C1 segment of cervical spinal cord (tissue), 14 donors: ENCODE results near the gene DLEU7.

Source experiments
- DNase-seq, 14 donors: peaks; one replicate each; lab custom pipeline; 2025; lab: John Stamatoyannopoulos, UW

Gene DLEU7

GRCh38 chr13:50842990-50843256, 569 bp downstream of the DLEU7 start:
- peak in 1 of 14 donors; percentile 66 for DNase-seq

DNA sequence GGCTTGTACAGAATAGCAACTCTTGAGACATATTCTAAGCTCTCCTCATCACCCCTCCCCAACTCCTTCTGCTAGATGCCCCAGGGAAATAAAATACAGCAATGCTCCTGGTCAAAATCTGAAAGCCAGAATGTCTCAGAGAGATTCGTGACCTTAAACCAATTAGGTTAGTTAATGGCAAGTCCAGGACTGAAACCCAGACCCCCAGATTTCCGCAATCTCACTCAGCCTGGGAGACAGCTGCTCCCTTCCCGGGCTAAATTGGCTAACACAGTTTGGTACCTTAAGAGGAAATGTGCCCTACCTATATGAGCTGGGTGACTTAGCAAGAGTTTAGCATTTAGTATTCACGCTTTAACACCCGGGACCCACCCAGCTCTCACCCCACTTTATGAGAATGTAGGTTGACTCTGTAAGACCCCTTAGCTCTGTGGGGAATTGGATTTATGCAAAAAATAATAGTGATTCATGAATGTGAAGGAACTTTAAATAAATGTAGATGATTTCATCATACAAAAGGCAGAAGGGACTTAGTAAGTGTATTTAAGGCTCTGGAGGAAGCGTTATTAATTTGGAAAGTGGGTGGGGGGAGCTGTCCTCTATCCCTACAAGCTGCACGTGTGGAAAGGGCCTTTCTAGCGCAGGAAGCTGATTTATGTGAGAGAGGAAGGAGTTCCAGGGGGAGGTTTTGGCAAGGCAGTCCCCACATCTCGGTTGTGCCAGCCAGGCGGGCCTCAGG, 1.1 kb downstream of the DLEU7 start:
- DNase-seq, result peak in 1 of 14 donors; percentile 66

DNA sequence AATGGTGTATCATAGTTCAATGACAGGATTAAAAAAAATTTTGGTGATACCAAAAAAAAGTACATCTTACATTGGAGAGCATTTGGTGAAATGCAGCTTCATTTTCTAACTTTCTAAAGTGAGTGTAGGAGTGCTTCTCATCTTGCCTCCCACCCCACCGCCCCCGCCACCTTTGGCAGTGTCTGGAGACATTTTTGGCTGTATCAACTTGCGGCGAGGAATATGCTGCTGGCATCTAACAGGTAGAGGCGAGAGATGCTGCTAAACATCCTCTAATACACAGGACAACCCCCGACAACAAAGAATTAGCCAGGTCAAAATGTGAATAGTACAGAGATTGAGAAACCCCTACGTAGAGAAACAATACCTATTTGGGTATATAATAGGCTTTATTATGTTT, 1.7 kb downstream of the DLEU7 start:
- DNase-seq, result no peak

- DNase-seq, result no peak
Measured at GRCh38 chr13:50840284-50840683, 3.2 kb downstream of the DLEU7 start.

DNA sequence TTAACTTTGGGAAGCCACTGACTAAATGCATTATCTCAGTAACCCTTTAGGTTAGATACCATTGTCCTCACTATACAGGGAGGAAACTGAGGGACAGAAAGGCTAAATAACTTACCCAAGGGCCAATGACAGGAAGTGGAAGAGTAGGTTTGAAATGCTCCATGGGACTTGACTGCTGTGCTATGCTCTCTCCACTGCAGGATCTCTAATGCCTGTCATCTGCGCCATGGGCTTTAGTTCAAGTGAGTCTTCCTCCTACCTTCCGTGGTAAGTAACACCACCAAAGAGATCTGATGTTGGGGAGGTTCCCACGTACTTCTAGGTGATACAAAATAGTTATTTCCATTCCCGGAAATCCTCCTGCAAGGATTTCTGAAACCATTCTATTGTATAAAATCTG, 3.7 kb downstream of the DLEU7 start:
- DNase-seq, result no peak

DNA sequence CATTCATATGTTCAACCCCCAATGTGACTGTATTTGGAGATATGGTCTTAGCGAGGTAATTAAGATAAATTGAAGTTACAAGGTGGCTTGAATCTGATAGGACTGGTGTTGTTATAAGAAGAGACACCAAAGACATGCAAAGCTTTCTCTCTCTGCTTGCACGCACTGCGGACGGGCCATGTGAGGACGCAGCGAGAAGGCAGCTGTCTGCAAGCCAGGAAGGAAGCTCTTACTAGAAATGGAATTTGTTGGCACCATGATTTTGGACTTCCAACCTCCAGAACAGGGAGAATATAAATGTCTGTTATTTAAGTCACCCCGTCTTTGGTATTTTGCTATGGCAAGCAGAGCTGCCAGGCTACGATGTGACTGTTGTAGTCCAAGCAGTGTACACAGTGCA, 4.8 kb downstream of the DLEU7 start:
- no peak for DNase-seq

GRCh38 chr13:50838031-50838430, 5.5 kb downstream of the DLEU7 start:
- no peak for DNase-seq

DNA sequence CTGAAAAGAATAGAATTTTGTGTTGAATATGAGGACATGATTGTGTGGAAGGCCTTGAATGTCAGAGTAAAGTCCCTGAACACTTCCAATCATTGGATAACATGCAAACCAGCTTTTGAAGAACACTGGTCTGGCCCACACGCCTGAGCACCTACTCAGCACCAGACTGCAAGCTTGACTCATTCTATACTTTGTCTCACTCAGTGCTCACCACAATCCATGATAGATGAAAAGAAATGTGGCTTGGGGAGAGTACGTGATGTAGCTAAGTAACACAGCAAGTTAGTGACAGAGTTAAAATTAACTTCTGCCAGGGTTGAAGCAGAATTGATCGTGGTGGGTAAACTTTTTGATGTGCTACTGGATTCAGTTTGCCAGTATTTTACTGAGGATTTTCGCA, 12.0 kb downstream of the DLEU7 start:
- DNase-seq, result no peak

GRCh38 chr13:50829896-50830295, 13.6 kb downstream of the DLEU7 start:
- no peak for DNase-seq

DNA sequence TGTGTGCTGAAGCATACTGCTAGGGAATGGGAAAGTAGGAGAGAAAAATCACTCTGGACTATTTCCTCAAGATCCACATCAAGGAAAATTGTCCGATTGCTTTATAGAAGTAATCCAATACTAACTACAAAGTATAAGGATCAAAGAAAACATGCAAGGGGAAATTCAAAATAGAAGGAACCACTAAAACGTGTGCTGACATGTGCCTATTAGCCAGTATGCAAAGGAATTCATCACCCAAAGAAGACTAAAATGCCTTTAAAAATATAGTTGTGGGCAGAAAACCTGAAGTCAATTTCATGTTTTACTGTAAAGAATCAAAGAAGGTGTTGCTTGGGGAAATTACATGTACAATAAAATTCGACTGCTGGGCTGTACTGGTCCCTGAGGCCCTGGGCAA, 14.3 kb downstream of the DLEU7 start:
- no peak for DNase-seq

- no peak for DNase-seq
Measured at GRCh38 chr13:50826035-50826434, 17.5 kb downstream of the DLEU7 start.

- DNase-seq, result no peak
Measured at GRCh38 chr13:50812242-50812641, 31.2 kb downstream of the DLEU7 start.

- no peak for DNase-seq
Measured at GRCh38 chr13:50810998-50811397, 32.5 kb downstream of the DLEU7 start.

GRCh38 chr13:50810468-50810867, 33.0 kb downstream of the DLEU7 start:
- DNase-seq, result no peak

GRCh38 chr13:50809133-50810090, 34.1 kb downstream of the DLEU7 start:
- DNase-seq, result no peak

- no peak for DNase-seq
Measured at GRCh38 chr13:50805805-50806204, 37.7 kb downstream of the DLEU7 start.

DNA sequence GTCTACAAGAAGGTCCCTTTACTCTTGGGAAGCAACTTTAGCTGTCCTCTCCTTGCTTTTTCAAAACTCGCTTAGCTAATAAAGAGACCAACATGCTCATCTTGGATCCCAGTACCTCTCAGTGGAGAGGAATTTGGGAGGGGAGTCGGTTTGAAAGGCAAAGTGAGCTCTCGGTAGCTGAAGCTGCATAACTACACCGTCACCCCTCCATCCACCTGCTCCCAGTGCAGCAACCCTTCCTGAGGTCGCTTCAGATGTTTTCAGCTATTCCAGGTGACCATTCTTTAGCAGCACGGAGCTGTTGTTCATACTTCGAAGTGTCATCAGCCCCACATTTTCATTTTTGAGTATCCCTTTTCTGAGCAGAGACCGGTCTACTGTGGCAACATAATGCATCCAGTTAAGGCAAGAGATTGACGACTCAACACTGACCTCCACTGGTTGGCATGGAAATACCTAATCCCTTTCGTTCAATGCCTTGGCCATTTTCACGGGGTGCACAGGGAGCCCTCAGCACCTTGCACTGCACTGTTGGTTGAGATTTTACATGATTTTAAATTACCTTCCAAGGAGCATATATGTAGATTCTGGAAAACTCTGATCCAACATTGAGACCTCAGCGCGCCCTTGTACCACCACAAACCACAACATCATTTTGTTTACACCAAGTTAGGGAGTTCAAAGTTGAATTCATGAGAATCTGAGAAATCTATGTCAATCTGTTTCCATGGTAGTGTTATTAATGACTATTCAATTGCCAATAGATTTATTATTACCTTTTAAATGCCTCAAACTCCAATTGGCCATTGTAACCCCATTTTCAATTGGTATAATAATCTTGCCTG, 42.2 kb downstream of the DLEU7 start:
- DNase-seq, result peak in 12 of 14 donors; percentile 7 to 74 (median 48)

DNA sequence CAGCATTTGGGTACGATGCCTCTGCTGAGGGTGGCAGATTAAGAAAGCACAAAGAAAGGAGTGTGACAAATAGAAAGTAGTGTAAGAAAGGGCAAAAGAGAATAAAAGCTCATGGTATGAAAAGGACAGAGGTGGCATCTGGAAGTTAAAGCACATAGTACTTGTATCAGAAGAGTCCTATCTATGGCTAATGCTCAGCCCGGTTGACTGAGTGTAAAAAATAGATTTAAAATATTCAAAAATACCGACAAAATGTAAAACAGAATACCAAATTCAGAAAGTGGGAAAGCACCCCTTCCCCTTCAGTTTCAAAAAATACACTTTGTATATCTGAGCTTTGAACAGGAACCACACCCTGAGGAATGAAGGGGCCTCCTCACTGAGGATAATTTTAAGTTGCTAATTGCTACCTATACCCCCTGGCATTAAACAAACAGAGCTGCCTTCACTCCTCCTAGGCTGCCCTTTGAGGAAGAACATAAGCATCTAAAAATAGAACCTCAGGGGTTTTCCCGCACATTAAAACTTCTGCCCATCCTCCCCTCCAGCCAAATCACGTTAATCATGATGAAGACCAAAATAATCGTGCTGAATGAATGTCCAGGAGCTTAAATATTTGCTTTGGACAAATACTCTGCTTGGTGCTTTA, 43.3 kb downstream of the DLEU7 start:
- no peak for DNase-seq

- no peak for DNase-seq
Measured at GRCh38 chr13:50798923-50799322, 44.6 kb downstream of the DLEU7 start.

- peak in 1 of 14 donors; percentile 7 for DNase-seq
Measured at GRCh38 chr13:50797091-50797490, 46.4 kb downstream of the DLEU7 start.

DNA sequence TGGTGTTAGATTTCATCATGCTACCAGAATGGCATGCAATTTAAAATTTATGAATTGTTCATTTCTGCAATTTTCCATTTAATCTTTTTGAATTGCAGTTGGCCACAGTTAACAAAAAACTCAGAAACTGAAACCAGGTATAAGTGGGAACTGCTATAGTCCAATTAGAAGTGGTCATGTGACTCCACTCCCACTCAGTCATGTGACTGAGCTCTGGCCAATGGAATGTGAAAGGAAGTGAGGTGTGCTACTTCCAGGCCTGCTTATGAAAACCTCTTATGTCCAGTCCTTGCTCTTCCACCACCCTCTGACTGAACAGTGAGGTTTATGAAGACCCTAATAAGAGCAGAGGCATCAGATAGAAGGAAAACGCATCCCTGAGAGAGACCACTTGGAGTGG, 47.0 kb downstream of the DLEU7 start:
- no peak for DNase-seq

DNA sequence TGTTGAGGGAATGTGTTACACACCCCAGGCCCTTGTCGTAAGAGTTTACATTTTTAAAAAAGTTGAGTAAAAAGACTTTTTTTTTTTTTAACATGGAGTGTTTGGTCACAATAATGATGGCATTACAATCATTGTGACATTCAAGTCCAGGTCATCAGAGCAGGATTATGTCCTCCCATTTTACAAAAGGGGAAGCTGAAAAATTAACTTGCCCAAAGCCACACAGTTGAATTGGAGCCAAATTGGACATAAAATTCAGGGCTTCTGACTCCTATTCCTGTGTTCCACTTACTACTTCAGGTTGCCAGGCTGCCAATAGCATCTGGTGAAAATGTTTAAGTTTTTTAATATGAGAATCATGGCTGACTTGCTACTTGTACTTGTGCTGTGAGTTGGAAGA, 49.3 kb downstream of the DLEU7 start:
- no peak for DNase-seq
